Right hindlimb (tissue), 1 donor: ENCODE measurements around the gene FAM171A2.
"Not testable (repeated sequence)": the region's sequence is repeated elsewhere in the genome, so short reads cannot be mapped to it uniquely, and the experiment has no call there.

Source experiments
- DNase-seq: peaks from one replicate; pipeline ENCODE4 v3.0.0-alpha.2; 2018

FAM171A2 gene

GRCh38 chr17:44344939-44345453 is 18.7 kb downstream of the FAM171A2 start, which contains the start of gene GRN:
TSS of gene GRN (plus strand) at chr17:44345302. CDS start at chr17:44349165, 3,863 bp downstream.
- DNase-seq = peak; percentile 98

GRCh38 chr17:44343510-44344209 is 20.0 kb downstream of the FAM171A2 start:
- DNase-seq = no peak

- not testable (repeated sequence) for DNase-seq
These were observed 23.1 kb downstream of the FAM171A2 start for GRCh38 chr17:44340553-44340952.

DNA sequence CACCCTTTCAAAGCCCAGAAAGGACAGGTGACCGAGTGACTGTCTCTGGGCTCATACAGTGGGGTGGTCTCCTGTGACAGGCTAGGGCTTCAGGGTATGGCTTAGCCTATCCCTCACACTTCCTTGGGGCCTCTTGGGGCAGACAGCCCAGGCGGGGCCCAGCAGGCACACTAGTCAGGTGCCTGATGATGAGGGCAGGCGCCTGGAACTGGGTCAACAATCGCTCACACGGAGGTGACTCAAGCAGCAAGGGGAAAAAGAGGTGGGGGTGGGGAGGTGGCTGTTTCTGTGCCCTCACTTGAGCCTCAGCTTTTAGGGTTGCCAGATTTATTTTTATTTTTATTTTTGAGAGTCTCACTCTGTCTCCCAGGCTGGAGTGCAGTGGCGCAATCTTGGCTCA is 25.0 kb downstream of the FAM171A2 start:
- DNase-seq = peak; percentile 17

- DNase-seq = peak; percentile 30
These were observed 27.7 kb downstream of the FAM171A2 start for GRCh38 chr17:44335968-44336367.

GRCh38 chr17:44335564-44335963 is 28.1 kb downstream of the FAM171A2 start:
- DNase-seq = no peak

GRCh38 chr17:44334727-44335126 is 28.9 kb downstream of the FAM171A2 start:
- no peak for DNase-seq

GRCh38 chr17:44334315-44334714 is 29.3 kb downstream of the FAM171A2 start:
- DNase-seq = no peak

DNA sequence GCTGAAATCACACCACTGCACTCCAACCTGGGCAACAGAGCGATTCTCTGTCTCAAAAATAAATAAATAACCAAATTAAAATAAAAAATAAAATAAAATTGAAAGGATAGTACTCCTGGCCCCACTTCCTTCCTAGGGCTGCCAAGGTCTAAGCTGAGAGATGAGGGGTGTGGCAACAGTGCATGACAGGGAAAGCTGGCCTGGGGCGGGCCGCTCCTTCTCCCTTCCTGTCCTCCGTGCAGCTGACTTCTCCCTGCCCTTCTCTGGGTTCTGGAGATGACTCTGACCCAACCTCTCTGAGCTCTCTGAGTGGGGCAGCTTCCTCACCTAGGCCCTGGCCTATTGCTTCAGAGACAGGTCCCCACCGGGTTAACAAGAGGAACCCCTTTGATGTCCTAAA is 30.3 kb downstream of the FAM171A2 start:
- no peak for DNase-seq

DNA sequence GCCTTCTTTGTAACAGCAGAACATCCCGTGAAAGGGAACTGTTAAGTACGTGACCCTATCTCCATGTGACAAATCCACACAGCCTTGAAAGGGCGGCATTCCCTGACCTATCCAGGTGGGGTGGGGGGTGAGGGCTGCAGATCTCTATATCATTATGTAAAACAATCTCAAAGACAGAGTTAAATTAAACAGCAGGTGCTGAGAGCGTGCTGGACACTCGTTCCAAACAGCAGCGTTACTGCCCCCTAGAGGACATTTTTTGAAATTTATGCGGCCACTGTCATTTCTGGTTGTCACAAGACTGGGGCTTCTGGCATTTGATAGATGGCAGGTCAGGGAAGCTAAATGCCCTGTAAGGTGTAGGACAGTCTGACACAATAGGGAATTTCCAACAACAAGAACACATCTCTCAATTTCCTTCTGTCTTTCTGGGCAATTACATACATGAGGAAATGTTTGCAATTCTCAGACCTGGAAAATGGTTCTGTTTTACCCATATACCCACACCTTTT is 32.3 kb downstream of the FAM171A2 start:
- peak; percentile 67 for DNase-seq

- DNase-seq = not testable (repeated sequence)
These were observed 33.4 kb downstream of the FAM171A2 start for GRCh38 chr17:44330263-44330662.

GRCh38 chr17:44329516-44329915 is 34.1 kb downstream of the FAM171A2 start:
- not testable (repeated sequence) for DNase-seq

- no peak for DNase-seq
These were observed 35.8 kb downstream of the FAM171A2 start for GRCh38 chr17:44327715-44328449.

GRCh38 chr17:44326861-44327444 is 36.7 kb downstream of the FAM171A2 start:
- peak; percentile 98 for DNase-seq

GRCh38 chr17:44324571-44325275 is 38.9 kb downstream of the FAM171A2 start, which contains the start of gene SLC25A39:
TSS of gene SLC25A39 (minus strand) at chr17:44324823. CDS start at chr17:44323562, 1,261 bp downstream.
- peak; percentile 95 for DNase-seq

DNA sequence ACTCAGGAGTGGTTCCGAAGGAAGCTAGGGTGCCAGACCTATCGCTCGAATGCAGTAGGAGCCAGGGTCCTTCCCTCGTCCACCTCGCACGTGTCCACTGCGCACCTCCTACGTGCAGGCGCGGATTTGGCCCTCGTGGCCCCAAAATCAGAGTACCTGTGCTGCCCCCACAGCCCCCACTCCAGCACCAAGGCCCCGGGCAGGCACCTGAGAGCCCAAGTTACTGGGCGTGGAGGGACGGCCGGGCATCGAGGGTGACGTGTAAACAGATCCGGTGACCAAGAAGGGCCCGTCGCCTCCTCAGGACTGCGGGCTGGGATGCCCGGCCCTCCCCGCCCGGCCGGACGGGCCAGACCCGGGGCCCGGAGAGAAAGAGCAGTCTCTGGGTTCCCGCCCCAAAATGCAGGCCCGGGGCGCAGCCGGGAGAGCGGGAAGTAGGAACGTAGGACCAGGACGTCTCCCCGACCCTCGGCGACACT is 39.5 kb downstream of the FAM171A2 start:
- DNase-seq = no peak

GRCh38 chr17:44323359-44324091 is 40.1 kb downstream of the FAM171A2 start:
- peak; percentile 20 for DNase-seq

DNA sequence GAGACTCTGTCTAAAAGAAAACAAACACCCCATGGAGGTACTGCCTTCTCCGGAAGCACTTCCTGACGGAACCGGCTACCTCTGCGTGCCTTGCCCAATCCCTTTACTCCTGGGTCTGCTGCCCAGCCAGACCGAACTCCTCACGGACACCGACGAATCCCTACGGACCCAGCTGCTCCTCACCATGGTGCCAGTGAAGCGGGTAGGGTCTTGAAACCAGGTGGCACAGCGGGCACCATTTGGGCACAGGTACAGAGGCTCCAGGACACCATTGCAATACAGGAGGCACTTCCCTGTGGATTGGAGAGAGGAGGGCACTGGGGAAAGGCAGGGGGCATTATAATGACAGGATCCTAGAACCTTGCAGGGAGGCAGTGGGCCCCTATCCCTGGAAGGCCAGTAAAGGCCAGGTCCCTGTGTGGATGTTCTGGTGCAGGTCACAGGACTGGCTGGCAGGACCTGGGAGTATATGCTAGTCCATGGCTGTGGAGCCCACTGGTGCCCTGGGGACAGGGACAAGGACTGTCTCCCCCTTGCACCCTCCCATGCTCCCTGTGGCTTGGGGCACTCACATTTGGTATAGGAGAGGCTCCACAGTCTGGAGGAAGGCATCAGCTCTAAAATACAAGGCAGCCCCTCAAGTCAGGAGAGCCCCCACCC is 41.3 kb downstream of the FAM171A2 start:
- DNase-seq = no peak

- no peak for DNase-seq
These were observed 42.2 kb downstream of the FAM171A2 start for GRCh38 chr17:44321246-44322120.

DNA sequence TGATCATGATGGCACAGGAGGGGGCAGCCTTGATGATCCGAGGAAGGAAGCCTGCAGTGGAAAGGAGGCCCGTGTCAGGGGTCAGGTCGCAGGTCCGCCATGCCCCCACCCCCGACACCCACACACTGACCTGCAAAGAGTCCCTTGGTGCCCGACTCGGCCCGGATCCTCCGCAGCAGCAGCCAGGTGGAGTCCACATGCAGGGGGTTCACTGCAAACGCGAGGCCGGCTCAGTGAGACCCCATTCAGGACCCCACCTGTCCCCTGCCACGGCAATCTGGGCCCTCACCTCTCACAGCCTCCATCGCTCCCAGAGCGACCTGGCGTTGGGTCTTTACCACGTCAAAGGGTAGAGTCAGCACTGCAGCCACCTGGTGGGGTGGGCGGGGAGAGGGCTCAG is 43.6 kb downstream of the FAM171A2 start:
- DNase-seq = no peak
